Measurements from ENCODE around the gene PCYT1A.

PCYT1A gene

DNA sequence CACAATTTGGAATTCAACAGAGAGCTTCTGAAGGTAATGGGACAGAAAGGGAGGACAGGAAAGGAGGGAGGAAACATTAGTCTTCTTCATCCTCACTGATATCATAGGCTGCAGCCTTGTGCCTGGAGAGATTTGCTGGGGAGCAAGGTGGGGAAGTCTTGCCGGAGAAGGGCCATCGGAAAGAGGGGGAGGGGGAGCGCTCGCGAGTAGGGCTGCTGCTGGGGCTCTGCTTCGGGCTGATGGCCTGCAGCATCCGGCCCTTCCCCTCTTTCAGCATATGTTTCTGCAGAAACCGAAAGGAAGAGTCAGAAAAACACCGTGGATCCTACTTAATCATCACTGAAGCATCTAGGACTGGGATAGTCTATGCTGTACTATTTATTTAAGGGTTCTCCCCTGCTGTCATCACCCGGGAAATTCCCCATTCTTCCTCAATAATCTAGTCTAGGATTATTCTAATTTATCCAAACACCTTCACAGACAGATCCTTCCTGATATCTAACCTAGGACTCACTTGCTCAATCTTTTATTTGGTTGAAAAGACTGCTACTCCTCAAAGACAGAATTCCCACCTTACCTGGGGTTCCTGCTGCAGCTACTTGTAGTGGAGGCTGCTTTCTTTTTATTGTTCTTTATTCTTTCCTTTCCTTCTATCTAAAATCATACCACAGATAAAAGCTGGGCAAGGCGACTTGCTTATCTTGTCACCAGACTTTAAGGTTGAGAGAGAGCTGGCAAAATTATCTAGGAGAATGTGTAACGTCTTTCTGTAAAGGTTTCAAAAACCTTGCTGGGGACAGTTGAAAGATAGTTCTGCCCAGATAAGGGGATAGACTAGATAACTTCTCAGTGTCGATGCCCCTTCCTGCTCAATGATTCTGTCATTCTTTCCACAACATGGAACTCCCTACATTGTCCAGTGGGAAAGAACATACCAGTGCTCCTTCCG lies 48.6 kb downstream of the PCYT1A start:
- no peak for TF ChIP-seq CTCF (IDR thresholded peaks at IDR 0.05)

- no peak for TF ChIP-seq CTCF (IDR thresholded peaks at IDR 0.05)
Measured at GRCh38 chr3:196237203-196237602, 50.3 kb downstream of the PCYT1A start.

- TF ChIP-seq CTCF (IDR thresholded peaks at IDR 0.05): no peak
Measured at GRCh38 chr3:196236223-196236622, 51.3 kb downstream of the PCYT1A start.

GRCh38 chr3:196235452-196236122 lies 51.9 kb downstream of the PCYT1A start:
- TF ChIP-seq CTCF (IDR thresholded peaks at IDR 0.05): no peak

- no peak for TF ChIP-seq CTCF (IDR thresholded peaks at IDR 0.05)
Measured at GRCh38 chr3:196232882-196233251, 54.7 kb downstream of the PCYT1A start.

- no peak for TF ChIP-seq CTCF (IDR thresholded peaks at IDR 0.05)
Measured at GRCh38 chr3:196232154-196232881, 55.2 kb downstream of the PCYT1A start.

DNA sequence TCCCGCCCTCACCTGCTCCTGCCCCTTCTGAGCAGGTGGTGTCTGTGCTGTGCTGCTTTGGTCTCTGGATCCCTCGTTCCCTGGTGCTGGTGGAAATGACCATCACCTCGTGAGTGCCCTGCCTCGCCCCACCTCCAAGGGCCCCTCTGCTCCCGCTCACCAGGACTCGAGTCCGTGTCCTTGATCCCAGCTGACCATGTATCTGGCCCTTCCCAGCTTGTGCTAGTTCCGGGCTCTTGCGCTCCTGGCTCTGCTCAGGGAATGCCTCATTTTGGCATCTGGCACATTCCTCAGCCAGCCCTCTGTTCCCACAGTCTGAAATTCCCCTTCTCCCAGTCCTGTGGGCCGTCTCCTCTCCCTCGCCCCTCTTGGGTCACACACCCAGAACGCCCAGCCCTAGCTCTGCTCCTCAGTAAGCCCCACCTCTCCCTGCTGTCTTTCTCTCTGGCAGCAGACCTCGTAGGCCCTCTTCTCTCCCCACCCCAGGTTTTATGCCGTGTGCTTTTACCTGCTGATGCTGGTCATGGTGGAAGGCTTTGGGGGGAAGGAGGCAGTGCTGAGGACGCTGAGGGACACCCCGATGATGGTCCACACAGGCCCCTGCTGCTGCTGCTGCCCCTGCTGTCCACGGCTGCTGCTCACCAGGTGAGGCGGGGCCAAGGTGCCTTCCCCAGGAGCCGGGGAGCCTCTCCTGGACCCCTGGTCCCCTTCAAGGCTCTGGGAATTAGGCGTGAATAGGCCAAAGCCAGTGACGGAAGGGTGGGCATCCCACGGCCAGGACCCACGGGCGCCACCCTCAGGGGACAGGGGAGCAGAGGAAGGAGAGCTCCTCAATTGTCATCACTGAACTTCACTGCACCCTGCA lies 59.7 kb downstream of the PCYT1A start:
- TF ChIP-seq CTCF (IDR thresholded peaks at IDR 0.05): no peak
